Body of pancreas (tissue), 4 donors: ENCODE results near the gene RPP14. TPM values are rescaled to one million over a fixed set of nuclear protein-coding genes. Genes with fewer than 3 reads are reported as not detected.

Source experiments
- ATAC-seq: fragments of 150-250 bp; one replicate; pipeline ENCODE4 v1.9.1; 2016
- DNase-seq, 4 donors: peaks; one replicate each; pipeline ENCODE4 v3.0.0-alpha.2; 2019
- H3K27ac ChIP-seq, 4 donors: fragments of 200-600 bp; sonication (generic); 1 replicate in 3 of 4; 2 replicates in 1 of 4; pipeline versions ENCODE4 v1.5.1 to v1.6.1; 2016 to 2019; ENCODE audit warnings: mild to moderate bottlenecking in 1 of 4, mixed read lengths in 1 of 4, moderate library complexity in 1 of 4
- H3K27me3 ChIP-seq, 2 donors: fragments of 200-600 bp; sonication (generic); one replicate each; pipeline ENCODE4 v1.6.0; 2016; ENCODE audit warnings: mild to moderate bottlenecking in 1 of 2
- H3K36me3 ChIP-seq, 2 donors: fragments of 200-600 bp; sonication (generic); replicated peaks in 1 of 2; 2 replicates each; pipeline ENCODE4 v1.5.1; 2016; ENCODE audit warnings: low read depth in 2 of 2; ENCODE audit not compliant: insufficient read depth in 1 of 2
- H3K4me1 ChIP-seq: fragments of 200-600 bp; sonication (generic); one replicate; pipeline ENCODE4 v1.6.0; 2016
- H3K4me3 ChIP-seq, 2 donors: fragments of 200-600 bp; sonication (generic); 1 replicate in 1 of 2; 2 replicates in 1 of 2; pipeline ENCODE4 v1.5.1; 2016 to 2019
- H3K9me3 ChIP-seq, 3 donors: fragments of 200-600 bp; sonication (generic); 1 replicate in 2 of 3; 2 replicates in 1 of 3; pipeline ENCODE4 v1.5.1; 2016
- CTCF ChIP-seq, 7 experiments: fragments of 450-650 bp in 4 of 7; fragments of 200-600 bp in 3 of 7; sonication (generic) in 3 of 7; IDR thresholded peaks; one replicate each; pipeline ENCODE4 v1.5.1; 2016 to 2019; ENCODE audit warnings: antibody characterized with exemption in 7 of 7
- POLR2A ChIP-seq, 3 donors: fragments of 450-650 bp; IDR thresholded peaks; one replicate each; pipeline ENCODE4 v1.6.1; 2016; ENCODE audit warnings: antibody characterized with exemption in 3 of 3, mild to moderate bottlenecking in 2 of 3
- WGBS, 2 donors: methylation state at CpG; one replicate each; pipeline ENCODE4 v1.1.5; 2017; 5-methylcytosine and 5-hydroxymethylcytosine counted together
- intact Hi-C: fragments of 100-400 bp; cut with DNase I; formaldehyde crosslinking; loops from one replicate; pipeline ENCODE4 v1.15.1; 2023
- total RNA-seq, 2 donors: library from RNA; depleted of rRNA; stranded (reverse); fragments of >200 nt; gene quantifications; one replicate each; pipeline ENCODE4 v1.1.0, GENCODE V29; 2016

The RPP14 gene
- total RNA-seq, 2 donors from 2014 or later: 3.6 to 4.3 TPM

DNA sequence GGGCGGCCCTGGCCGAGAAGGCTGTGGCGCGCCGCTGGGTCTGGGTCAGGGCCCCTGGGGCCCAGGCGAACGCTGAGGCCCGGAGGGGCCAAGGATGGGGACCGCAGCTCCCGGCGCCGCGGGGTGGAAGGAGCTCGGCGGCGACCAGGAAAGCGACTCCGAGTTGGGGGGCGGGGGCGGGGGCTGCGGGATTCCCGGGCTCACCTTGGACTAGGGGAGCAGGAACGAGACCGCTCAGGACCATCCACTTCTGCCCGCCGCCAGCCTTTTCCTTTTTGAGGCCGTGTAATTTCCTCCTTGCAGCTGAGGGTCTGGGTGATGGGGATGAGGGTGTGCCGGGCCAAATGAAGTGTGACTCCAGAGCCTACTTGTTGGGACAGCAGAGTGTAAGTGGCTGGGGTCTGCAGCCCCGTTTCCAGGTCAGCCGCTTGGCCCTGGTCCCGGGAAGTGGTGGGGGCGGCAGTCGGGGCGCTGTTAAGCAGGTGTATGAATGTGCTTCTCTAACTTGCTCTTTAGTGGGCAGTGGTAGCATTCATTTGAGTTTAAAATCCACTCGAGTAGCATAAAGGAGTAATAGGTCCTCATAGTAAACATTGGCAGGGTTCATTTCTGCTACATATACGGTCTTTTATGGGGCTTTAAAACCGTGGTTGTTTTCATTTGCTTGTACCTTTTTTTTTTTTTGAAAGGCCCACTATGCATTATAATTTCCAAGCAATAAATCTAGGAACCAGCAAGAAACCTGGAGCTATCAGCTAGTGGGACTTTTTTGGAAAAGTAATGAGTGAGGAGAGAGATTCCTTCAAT, 27.4 kb downstream of the RPP14 start:
- 2 to 5% methylated on average over 4 to 35 of the region's 37 CpGs for WGBS, 2 donors

GRCh38 chr3:58334013-58334321, 27.9 kb downstream of the RPP14 start:
- peak overlapping the region in 1 of 2 donors; percentile 78 for H3K4me3 ChIP-seq
- H3K4me1 ChIP-seq: peaks cover 28% of the 10 kb centered on the region
- H3K27me3 ChIP-seq: no peaks in the 10 kb centered on the region
- H3K9me3 ChIP-seq: no peaks in the 10 kb centered on the region
- TF ChIP-seq POLR2A (IDR thresholded peaks at IDR 0.05) (no peak), CTCF (IDR thresholded peaks at IDR 0.05) (no peak)
- intact Hi-C loops: no loop called here
- no peaks in the 10 kb centered on the region for H3K36me3 ChIP-seq
- WGBS, 2 donors: 14 to 18% methylated on average over 4 of the region's 4 CpGs
- peak overlapping the region in 1 of 4 donors; percentile 14 for H3K27ac ChIP-seq
- ATAC-seq (no peak), DNase-seq (no peak)

More for the DNA sequence above, 27.4 kb downstream of the RPP14 start:
- intact Hi-C loops: no loop called here
- peaks cover 28% of the 10 kb centered on the region for H3K4me1 ChIP-seq
- H3K27me3 ChIP-seq: no peaks in the 10 kb centered on the region
- no peaks in the 10 kb centered on the region for H3K9me3 ChIP-seq
- H3K27ac ChIP-seq: peak overlapping the region in 3 of 4 donors; percentile 39 to 60 (median 39)
- no peaks in the 10 kb centered on the region for H3K36me3 ChIP-seq
- ATAC-seq (peak; percentile 47), DNase-seq (peak in 3 of 4 donors; percentile 24 to 50 (median 26))
- TF ChIP-seq POLR2A (IDR thresholded peaks at IDR 0.05) (no peak), CTCF (IDR thresholded peaks at IDR 0.05) (no peak)
- H3K4me3 ChIP-seq: peak overlapping the region; percentile 68 to 78

- TF ChIP-seq POLR2A (IDR thresholded peaks at IDR 0.05): no peak
- no peak for TF ChIP-seq CTCF (IDR thresholded peaks at IDR 0.05)
- Histone ChIP-seq H3K4me3 (no peak overlapping the region), H3K4me1 (peaks cover 28% of the 10 kb centered on the region), H3K9me3 (no peaks in the 10 kb centered on the region), H3K27ac (peak overlapping the region in 1 of 4 donors; percentile 14), H3K36me3 (no peaks in the 10 kb centered on the region), H3K27me3 (no peaks in the 10 kb centered on the region)
- intact Hi-C loops: no loop called here
- 58 to 76% methylated on average over 1 of the region's 1 CpG for WGBS, 2 donors
- DNase-seq (no peak), ATAC-seq (no peak)
These were observed 28.4 kb downstream of the RPP14 start for GRCh38 chr3:58334506-58334884.

DNA sequence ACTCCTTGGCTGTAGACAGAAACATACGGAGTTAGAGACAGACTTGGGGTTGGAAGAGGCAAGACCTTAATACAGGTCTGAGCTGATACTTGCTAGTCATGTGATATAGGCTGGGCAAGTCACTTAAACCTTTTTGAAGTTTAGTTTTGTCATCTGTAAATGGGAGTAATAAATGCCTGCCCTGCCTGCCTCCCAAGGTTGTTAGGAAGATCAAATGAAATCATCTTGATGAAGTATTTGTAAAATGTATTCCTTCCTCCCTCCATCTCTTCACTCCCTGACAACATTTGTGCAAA, 29.6 kb downstream of the RPP14 start:
- no peaks in the 10 kb centered on the region for H3K27me3 ChIP-seq
- TF ChIP-seq CTCF (IDR thresholded peaks at IDR 0.05): no peak
- no peak for TF ChIP-seq POLR2A (IDR thresholded peaks at IDR 0.05)
- H3K36me3 ChIP-seq: no peaks in the 10 kb centered on the region
- H3K27ac ChIP-seq: peak overlapping the region in 2 of 4 donors; percentile 34 to 60
- no peak overlapping the region for H3K4me3 ChIP-seq
- intact Hi-C loops: no loop called here
- ATAC-seq: no peak
- peaks cover 28% of the 10 kb centered on the region for H3K4me1 ChIP-seq
- DNase-seq: no peak
- 39 to 69% methylated on average over 1 of the region's 1 CpG for WGBS, 2 donors
- H3K9me3 ChIP-seq: no peaks in the 10 kb centered on the region
